GM12872 (cell line): ENCODE data around the gene C2CD3.

Source experiments
- CTCF ChIP-seq: IDR thresholded peaks from 3 replicates; pipeline ENCODE4 v1.5.1; 2011; ENCODE audit warnings: low read depth, mild to moderate bottlenecking, low read length, moderate library complexity; ENCODE audit not compliant: insufficient read depth

C2CD3 gene

GRCh38 chr11:74069146-74070046, 101.4 kb downstream of the C2CD3 start:
- no peak for TF ChIP-seq CTCF

GRCh38 chr11:74057249-74058151, 113.3 kb downstream of the C2CD3 start:
- TF ChIP-seq CTCF: no peak

GRCh38 chr11:74055938-74056337, 114.9 kb downstream of the C2CD3 start:
- TF ChIP-seq CTCF: no peak

- TF ChIP-seq CTCF: no peak
These were observed 120.3 kb downstream of the C2CD3 start for GRCh38 chr11:74050465-74050864.

GRCh38 chr11:74048993-74049392, 121.8 kb downstream of the C2CD3 start:
- no peak for TF ChIP-seq CTCF

GRCh38 chr11:74044538-74044937, 126.3 kb downstream of the C2CD3 start:
- TF ChIP-seq CTCF: no peak

- no peak for TF ChIP-seq CTCF
These were observed 127.4 kb downstream of the C2CD3 start for GRCh38 chr11:74043450-74043849.
